HG02885 (cell line): Measurements from ENCODE around the gene RUVBL1.
A peak's percentile ranks its signal among the peaks of the same experiment; 100 is the strongest.

ENCODE experiments used
- ATAC-seq: cut with Tn5 transposase; IDR thresholded peaks from one replicate; pipeline ENCODE4 v1.9.1; 2021; ENCODE audit warnings: mild to moderate bottlenecking; ENCODE audit not compliant: unreplicated experiment, poor library complexity

The RUVBL1 gene

DNA sequence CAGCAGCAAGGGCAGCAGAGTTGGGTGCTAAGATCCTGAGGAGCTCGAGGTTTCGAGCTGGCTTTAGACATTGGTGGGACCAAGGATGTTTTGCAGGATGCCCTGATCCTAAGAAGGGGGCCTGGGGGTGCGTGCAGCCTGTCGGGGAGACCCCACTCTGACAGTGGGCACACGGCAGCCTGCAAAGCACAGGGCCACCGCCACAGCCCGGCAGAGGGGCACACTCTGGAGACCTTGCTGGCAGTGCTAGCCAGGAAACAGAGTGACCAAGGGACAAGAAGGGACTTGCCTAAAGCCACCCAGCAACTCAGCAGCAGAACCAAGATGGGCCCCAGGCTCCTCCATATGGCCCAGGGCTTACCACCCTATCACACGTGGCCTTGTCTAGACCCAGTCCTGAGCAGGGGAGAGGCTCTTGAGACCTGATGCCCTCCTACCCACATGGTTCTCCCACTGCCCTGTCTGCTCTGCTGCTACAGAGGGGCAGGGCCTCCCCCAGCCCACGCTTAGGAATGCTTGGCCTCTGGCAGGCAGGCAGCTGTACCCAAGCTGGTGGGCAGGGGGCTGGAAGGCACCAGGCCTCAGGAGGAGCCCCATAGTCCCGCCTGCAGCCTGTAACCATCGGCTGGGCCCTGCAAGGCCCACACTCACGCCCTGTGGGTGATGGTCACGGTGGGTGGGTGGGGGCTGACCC lies 52.6 kb downstream of the RUVBL1 start:
- no peak for ATAC-seq

DNA sequence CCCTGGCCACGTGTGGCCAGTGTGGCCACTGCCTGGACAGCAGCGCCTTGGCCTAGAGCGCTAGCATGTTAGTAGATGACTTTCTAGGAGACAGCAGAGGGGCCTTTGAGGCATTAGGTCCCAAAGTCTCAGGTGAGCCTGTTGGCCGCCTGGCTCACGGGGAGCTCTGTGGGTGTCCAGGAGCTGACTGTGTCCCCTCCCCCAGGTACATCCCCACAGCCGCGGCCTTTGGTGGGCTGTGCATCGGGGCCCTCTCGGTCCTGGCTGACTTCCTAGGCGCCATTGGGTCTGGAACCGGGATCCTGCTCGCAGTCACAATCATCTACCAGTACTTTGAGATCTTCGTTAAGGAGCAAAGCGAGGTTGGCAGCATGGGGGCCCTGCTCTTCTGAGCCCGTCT lies 54.3 kb downstream of the RUVBL1 start:
- ATAC-seq = no peak

DNA sequence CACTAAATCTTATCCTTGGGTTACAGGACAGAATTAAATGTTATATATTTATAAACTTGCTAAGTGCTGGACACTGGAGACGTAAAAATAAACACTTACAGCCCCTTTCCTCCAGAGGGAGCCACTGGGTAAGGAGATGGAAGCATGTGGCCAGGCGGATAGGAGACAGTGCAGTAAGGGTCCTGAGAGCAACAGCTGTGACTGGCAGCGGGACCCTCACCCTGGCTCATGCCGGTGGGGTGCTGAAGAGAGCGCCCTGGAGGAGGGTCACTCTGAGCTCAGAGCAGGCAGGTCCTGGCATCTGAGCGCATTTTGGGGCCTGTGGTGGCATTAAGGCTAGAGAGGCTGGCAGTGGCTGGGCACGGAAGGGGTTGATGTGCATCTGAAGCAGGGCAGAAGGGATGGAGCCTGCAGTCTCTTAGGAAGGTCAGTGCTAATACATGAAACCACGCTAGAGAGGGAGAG lies 55.4 kb downstream of the RUVBL1 start:
- no peak for ATAC-seq

DNA sequence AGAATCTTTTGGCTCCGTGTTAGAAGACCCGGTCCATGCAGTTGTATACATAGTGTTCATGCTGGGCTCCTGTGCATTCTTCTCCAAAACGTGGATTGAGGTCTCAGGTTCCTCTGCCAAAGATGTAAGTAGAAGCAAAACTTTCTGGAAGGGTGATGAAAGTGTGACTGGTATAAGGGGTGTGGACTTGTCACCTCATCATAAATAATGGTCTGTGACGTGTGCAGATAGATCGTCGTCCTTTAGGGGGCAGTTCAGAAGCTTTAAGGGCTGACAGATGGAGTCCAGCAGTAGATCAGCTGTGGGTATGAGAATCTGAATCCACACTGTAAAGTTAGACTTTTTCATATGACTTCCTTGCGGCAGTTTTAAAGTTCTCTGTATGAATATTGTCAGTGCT lies 56.1 kb downstream of the RUVBL1 start:
- ATAC-seq = no peak

DNA sequence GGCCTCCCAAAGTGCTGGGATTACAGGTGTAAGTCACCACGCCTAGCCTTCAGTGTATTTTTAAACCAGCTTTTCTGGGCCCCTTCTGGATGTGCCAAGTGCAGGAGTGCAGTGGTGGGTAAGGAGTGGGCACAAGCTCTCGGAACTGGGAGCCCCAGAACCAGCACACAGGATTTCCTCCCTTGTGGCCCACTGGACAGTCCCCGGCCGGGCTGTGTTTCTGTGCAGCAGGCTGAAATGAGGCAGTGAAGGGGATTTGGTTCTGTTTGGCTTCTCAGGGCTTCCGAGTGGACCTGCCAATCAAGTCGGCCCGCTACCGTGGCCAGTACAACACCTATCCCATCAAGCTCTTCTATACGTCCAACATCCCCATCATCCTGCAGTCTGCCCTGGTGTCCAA lies 56.9 kb downstream of the RUVBL1 start:
- no peak for ATAC-seq

DNA sequence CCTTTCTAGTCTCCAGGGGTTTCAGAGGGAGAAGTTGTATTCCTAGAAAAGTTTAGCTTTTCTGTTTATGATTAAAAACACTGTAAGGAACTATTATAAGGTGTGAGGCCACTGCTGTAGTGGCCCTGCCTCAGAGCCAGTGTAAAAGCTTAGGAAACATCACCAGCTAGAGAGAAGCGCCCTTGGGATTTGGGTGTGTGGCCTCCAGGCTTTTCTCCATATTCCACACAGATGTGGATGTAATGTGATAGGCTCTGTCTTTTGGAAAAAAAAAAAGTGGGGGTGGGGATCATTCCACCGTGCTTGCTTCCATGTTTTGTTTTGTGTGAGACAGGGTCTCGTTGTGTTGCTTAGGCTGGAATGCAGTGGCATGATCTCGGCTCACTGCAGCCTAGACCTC lies 57.5 kb downstream of the RUVBL1 start:
- no peak for ATAC-seq

DNA sequence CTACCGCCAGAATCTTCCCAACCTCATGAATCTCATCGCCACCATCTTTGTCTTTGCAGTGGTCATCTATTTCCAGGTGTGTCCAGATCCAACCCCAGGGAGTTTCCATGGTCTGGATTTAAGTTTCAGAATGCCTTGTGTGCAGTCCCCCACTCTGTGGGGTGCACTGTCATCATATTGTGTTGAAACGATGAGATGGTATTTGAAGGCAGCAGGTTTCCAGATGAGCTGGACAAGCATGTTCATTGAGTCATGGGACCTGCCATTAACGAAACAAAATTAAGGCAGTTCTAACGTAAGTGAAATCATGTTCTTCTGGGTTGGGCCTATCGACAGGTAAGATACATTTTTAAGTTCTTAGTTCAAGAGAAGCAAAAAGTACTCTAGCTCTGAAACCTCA lies 58.6 kb downstream of the RUVBL1 start:
- ATAC-seq = no peak

DNA sequence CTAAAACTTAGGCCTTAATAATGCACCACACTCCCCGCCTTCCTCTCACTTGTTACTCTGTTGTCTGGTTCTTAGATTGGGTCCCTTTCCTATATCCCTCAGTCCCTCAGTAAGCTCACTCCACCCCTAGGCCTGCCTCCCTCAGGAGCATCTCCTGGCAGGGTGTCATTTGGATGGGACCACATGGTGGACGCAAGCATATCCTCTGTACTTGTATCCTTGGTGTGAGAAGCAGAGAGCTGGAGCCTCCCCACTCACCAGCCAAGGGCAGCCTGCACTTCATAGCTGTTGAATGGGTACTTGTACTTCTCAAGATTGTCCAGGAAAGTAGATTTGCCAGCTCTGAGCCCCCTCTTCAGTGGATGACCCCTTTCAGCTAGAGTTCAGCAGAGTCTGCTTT lies 59.7 kb downstream of the RUVBL1 start:
- no peak for ATAC-seq

DNA sequence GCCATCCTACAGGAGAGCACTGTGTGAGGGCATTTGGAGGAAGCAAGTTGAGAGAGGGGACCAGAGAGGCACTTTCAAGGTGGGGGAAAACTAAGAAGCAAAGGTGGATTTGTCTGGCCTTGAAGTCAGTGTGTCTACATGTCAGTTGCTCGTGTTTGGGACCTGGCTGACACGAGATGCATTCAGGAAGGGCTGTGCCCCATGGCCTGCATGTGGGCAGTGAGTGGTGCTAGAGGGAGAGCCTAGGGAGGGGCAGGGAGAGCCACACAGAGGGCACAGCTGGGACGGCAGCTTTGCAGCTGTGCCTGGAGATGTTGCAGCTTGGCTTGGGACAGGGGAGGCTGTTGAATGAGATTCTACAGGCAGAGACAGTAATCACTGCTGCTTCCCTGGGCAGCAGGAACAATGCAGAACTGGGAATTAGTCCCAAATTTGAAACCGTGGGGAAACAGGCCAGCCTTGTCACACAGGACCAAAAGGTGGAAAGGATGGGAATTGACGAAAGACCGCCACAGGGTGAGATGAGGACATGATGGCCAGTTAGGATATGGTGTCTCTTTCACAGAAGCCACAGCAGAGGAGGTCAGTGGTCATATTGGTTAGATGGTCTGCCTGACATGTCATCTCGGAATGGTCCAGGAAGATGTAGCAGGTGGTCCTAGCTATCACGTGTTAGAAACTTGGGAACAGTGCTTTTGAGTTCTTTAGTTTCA lies 61.4 kb downstream of the RUVBL1 start:
- no peak for ATAC-seq

DNA sequence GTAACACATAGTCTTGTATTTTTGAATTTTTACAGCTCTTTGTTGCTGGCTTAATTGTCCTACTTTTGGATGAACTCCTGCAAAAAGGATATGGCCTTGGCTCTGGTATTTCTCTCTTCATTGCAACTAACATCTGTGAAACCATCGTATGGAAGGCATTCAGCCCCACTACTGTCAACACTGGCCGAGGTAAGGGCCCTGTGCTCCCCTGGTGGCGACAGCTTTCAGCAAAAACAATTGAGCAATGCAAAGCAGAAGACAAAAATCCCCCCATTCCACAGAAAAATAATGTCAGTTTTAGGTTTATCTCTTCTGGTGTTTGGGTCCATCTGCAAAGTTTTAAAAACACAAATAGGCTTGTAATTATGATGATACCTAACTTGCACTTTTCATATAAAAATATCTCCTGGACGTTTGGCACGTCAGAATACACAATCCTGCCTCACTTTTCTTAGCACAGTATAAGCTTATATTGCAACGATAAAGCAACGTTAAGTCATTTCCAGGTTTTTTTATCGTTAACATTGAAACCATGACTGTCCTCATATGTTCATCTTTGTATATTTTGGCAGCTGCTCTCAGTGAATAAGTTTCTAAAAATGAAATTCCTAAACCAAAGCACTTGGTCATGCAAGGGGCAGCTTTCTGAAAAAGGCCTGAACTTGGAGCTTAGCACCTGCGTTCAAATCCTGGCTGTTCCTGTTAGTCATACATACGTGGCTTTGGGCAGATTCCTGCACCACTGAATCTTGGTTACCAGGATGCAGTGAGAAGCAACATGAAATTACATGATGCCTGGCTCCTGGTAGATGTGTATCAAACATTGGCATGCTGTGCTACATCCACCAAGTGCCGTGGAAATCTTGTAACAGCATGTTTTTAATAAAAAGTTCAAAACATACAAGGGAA lies 62.9 kb downstream of the RUVBL1 start:
- ATAC-seq = no peak

DNA sequence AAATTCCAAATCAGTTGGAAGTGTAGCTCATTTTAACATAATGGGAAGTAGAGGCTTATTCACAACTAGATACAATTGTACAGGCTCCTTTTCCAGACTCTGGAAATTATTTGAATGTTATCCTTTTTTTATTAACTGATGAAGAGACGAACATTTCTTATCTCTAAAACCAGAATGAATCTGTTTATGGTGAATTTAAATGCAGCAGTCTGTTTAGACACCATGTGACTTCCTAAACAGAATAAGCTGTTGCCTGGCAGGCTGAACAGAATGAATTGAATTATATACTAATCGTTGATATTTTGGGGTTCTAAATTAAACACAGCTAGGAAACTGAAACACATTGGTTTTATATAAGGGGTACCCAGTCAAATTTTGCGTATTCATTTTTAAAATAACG lies 67.4 kb downstream of the RUVBL1 start:
- no peak for ATAC-seq

DNA sequence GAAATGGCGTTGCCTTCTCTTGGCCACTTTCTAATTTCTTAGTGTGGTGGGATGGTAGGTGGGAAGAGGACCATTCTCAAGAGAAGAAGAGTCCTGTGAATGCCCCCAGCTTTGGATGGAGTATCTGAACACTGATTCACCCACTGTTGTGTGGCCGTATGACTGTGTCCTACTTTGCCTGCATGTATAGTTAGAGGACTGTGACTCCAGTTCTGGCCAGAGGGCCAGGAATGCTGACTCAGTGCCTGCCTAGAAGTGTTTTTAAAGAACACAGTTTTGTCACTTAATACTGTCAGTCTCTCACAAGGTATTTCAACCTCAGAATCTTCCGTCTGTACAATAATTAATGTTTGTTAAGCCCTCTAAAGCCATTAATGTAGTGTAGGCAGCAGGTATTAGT lies 69.2 kb downstream of the RUVBL1 start:
- ATAC-seq = no peak

DNA sequence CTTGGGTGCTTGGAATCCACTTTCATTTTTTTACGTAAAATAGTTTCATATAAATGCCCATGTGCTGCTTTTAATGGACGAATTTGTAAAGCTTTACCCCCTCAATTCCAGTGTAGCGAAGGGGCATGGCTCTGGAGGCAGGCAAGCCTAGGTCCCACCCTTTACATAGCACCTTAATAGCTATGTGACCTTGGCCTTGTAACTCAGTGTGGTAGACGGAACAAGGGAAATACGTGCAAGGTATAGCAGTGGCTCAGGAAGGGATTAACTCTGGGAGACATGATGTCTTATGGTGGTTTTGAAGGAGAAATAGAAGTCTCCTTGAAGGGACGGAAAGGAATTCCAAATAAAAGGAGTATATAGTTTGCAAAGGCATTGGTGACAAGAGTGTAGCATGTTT lies 70.0 kb downstream of the RUVBL1 start:
- no peak for ATAC-seq

DNA sequence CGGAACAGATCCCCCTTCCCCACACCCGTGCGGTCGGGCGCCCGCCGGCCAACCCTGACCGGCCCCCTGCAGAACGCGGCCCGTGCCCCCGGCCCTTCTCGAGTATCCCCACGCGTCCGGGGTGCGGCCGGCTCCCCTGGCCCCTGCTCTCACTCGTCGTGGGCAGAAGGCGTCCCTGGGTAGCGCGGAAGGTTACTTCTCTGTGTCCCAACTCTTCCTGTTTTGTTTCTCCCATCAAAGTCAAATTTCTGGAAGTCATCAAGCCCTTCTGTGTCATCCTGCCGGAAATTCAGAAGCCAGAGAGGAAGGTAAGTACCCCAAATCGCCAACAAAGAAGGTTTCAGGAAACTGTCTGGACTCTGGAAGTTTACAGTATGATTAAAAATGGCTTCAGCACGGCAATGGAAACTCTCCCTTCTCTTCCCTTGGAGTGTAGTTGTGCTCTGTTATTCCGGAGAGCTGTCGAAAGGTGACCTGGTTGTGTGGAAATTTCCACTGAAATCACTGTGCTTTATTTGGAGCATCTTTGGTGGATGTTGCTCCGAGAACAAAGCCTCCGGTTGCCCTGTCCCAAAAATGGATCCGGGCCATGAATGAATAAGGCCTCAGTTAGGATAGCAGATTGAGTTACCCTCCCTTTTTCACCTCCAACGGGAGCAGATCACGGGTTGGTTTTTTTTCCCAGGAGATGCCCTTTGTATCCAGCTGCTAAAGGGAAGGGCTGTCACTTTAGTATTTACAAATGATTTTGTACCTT lies 70.8 kb downstream of the RUVBL1 start:
- no peak for ATAC-seq

DNA sequence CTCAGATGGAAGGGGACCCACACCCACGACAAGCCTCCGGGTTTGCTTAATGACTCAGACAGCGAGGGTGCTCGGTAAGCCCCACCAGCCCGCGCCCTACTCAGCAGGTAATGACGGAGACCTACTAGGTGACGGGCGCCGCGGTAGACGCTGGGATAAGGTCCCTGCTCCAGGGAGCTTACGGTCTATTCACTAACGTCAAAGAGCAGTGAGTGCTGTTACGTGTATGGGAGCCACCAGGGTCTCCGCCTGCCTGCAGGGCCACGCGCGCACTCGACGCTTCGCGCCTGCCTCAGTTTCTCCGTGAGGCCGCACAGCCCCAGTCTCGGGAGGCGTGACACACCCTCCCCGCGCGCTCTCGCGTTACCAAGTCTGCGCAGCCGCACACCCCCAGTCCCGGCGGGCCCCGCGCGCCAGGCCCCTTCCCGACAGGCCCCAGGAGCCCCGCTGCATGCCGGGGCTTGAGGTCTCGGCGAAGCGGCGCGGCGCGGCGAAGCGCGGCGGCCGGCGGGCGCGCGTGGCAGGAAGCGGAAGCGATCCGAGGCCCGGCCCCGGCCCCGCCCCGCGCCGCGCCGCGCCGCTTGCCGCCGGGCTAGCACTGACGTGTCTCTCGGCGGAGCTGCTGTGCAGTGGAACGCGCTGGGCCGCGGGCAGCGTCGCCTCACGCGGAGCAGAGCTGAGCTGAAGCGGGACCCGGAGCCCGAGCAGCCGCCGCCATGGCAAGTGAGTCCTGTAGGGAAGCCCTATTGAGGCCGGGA lies 71.6 kb downstream of the RUVBL1 start, which contains the start of gene SEC61A1:
Gene SEC61A1 (plus strand): TSS at position 601 of the 758 bp plus-strand sequence. CDS start 116 bp downstream, at position 717.
- peak; percentile 94 for ATAC-seq

DNA sequence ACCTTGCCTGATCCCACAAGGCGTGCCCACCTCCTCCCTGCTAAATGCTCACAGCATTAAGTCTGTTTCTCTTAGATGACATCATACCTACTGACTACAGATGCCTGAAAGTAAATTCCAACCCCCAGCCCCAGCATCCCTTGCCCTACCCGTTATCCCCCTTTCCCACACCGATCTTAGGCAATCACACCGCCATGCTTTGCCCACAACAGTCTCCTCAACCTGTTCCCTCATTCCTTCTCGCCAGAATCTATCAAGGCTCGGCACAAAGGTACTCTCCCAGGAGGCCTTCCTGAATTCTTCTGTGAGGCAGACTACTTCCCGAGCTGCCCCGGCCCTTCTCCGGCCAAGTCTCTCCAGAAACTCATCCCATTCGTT lies 72.2 kb downstream of the RUVBL1 start:
- ATAC-seq = no peak

DNA sequence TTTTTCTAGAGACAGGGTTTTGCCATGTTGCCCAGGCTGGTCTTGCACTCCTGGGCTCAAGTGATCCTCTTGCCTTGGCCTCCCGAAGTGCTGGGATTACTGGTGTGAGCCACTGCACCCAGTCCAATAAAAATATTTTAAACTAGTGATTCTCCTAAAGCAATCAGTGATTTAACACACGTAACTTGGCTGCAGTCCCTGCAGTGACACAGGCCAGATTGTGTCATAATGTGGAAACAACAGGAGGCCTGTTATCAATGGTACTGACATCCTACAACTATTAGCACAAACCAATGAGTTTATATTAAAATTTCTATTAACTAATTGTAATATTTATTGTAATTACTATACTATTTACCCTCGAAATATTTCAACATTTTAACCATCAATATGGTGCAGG lies 73.0 kb downstream of the RUVBL1 start:
- ATAC-seq = no peak

DNA sequence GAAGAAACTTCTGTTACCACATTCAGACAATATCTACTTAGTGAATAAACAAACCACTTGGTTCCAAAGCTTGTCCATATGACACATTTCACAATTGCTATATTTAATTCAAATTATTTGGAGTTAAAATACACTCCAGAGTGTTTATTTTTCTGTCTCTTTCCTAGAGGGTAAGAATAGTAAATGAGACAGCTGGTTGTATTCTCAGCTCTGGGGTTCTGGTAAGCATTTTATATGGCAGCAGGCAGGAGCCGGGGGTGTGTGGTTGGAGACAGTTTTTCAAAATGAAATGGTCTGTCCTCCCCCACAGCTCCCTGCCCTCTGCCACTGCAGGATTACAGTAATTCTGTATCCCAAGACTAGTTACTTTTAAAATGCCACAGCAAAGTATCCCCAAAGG lies 82.3 kb downstream of the RUVBL1 start:
- no peak for ATAC-seq

DNA sequence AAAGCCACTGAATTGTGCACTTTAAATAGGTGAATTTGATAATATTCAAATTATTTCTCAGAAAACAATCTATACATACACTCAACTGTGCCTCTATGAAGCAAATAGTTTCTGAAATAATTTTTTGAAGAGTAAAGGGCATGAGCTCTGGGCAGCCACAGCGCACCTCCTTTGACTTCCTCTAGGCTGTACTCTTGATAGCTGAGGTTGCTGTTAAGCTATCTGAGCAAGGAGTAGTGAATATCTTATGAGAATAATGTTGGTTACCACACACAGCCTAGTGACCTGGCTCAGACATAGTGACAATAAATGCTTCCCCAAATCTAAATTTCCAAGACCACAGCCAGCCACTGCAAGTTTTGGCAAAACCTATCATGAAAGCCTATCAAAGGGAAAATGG lies 83.0 kb downstream of the RUVBL1 start:
- ATAC-seq = no peak

DNA sequence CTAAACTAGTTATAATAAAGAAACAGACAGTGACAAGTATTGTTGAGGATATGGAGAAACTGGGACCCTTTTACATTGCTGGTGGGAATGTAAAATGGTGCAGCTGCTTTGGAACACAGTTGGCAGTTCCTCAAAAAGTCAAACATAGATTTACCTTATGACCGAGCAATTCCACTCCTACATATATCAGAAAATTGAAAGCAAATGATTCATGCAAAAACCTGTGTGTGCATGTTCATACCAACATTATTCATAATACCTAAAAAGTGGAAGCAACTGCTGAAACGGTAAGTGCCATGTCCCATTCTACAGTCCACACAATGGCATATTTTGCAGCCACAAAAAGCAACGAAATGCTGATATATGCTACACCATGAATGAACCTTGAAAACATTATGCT lies 83.6 kb downstream of the RUVBL1 start:
- ATAC-seq = no peak
